Adrenal gland (tissue), 5 donors: ENCODE data around the gene CTSW.

Source experiments
- POLR2A ChIP-seq, 2 donors: fragments of 450-650 bp; IDR thresholded peaks; one replicate each; pipeline ENCODE4 v1.6.1; 2017; ENCODE audit warnings: antibody characterized with exemption in 2 of 2, mild to moderate bottlenecking in 2 of 2, moderate library complexity in 1 of 2
- TF ChIP-seq, protein P1 (sequence below), 6 experiments: fragments of 450-650 bp in 4 of 6; fragments of 200-600 bp in 2 of 6; sonication (generic) in 1 of 6; IDR thresholded peaks; 1 replicate in 5 of 6; 2 replicates in 1 of 6; pipeline versions ENCODE4 v1.5.1 to v1.8.0; 2016 to 2021; ENCODE audit warnings: antibody characterized with exemption in 6 of 6, mild to moderate bottlenecking in 2 of 6, moderate library complexity in 1 of 6
- donor health status: DM: no; HTN: no; CAD: no.

DNA sequence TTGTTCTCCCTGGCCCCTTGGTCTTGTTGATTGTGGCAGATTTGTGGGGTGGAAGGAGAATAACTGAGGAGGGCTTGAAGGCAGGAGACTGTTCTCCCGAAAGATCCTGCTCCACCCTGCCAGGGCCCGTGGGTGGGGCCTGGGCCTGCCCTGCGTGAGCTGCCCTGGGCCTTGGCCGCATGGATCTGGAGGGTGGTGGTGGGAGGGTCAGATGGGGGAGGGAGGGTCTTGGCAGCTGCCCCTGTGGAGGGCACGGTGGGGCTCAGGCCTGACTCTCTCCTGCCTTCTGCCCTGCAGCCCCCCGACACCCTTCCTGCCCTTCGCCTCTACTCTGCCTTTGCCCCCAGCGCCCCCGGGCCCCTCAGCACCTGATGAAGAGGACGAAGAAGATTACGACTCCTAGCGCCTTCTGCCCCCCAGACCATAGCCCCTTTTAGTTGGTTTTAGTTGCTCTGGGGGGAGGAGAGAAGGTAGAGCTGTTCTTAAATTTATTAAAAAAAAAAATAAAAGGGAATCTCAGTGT, 41.5 kb downstream of the CTSW start:
- TF ChIP-seq, protein P1, sequence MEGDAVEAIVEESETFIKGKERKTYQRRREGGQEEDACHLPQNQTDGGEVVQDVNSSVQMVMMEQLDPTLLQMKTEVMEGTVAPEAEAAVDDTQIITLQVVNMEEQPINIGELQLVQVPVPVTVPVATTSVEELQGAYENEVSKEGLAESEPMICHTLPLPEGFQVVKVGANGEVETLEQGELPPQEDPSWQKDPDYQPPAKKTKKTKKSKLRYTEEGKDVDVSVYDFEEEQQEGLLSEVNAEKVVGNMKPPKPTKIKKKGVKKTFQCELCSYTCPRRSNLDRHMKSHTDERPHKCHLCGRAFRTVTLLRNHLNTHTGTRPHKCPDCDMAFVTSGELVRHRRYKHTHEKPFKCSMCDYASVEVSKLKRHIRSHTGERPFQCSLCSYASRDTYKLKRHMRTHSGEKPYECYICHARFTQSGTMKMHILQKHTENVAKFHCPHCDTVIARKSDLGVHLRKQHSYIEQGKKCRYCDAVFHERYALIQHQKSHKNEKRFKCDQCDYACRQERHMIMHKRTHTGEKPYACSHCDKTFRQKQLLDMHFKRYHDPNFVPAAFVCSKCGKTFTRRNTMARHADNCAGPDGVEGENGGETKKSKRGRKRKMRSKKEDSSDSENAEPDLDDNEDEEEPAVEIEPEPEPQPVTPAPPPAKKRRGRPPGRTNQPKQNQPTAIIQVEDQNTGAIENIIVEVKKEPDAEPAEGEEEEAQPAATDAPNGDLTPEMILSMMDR (IDR thresholded peaks at IDR 0.05), result no peak
- no peak for TF ChIP-seq POLR2A (IDR thresholded peaks at IDR 0.05)
